ENCODE measurements around the gene AZGP1.
A peak's percentile ranks its signal among the peaks of the same experiment; 100 is the strongest.
"Not testable (repeated sequence)": the region's sequence is repeated elsewhere in the genome, so short reads cannot be mapped to it uniquely, and the experiment has no call there.

The AZGP1 gene

DNA sequence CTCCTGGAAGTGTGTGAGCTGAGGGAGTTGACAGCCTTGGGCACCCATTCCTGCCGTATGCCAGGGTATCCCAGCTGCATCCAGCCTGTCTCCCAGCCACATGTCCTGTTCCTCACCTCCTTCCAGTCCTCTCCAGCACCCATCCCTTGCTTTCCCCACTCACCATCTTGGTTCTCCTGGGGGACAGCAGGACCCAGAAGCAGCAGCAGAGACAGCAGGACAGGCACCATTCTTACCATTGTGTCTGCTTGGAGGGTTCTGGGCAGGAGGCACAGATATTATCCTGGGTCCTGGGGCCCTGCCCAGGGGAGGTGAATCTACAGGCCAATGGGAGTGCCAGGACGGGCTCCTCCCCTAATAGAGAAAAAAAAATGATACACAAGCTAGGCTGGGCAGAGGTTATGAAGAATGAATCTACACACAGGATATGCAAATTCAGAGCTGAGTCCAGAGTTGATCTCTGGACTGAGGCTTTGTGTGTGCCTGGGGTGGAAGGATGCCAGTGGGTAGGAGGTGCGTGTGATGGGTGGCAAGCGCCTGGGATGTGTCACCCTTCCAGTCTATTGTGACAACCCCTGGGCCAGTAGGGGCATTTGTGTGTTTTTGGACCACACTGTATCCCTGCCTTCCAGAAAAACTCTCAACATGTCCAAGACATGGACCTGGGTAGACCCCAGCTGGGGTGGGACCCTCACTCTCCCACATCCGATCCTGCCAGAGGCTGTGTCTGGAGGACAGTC, at the start of gene AZGP1:
Gene AZGP1, minus strand, starts transcription at position 250 of the 740 bp plus-strand sequence. Its CDS starts 11 bp downstream, at position 239.
- no peak for DNase-seq (ENCODE audit: low read depth)

DNA sequence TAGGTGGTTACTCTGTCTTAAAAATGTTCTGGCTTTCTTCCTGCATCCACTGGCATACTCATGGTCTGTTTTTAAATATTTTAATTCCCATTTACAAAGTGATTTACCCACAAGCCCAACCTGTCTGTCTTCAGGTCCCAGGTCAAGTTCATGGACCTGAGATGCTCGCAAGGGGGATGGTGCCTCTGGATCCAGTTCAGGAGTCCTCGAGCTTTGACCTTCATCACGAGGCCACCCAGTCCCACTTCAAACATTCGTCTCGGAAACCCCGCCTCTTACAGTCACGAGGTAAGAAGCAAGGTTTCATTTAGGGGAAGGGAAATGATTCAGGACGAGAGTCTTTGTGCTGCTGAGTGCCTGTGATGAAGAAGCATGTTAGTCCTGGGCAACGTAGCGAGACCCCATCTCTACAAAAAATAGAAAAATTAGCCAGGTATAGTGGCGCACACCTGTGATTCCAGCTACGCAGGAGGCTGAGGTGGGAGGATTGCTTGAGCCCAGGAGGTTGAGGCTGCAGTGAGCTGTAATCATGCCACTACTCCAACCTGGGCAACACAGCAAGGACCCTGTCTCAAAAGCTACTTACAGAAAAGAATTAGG, 48.3 kb upstream of the AZGP1 start:
- DNase-seq (ENCODE audit: low read depth): no peak

DNA sequence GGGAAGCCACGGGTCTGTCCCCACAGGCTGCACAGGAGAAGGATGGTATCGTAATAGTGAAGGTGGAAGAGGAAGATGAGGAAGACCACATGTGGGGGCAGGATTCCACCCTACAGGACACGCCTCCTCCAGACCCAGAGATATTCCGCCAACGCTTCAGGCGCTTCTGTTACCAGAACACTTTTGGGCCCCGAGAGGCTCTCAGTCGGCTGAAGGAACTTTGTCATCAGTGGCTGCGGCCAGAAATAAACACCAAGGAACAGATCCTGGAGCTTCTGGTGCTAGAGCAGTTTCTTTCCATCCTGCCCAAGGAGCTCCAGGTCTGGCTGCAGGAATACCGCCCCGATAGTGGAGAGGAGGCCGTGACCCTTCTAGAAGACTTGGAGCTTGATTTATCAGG, 47.7 kb upstream of the AZGP1 start:
- no peak for DNase-seq (ENCODE audit: low read depth)

DNA sequence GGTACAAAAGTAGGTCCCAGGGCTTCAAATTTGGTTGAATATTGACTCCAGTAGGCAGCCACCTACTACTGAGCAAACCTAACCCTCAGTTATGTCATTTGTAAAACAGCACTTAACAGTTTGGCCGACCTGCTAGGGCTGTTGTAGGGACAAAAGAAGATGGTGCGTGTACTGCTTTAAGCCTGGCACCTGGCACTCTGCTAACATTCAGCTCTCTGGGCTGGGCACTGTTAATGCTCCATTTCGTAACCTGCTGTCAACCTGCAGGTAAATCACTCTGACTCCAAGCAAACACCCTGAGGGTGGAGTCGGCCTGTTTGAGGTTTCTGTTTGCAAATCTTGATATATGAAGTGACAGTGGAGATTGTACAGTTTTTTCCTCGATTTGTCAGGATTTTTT, 46.8 kb upstream of the AZGP1 start:
- no peak for DNase-seq (ENCODE audit: low read depth)

DNA sequence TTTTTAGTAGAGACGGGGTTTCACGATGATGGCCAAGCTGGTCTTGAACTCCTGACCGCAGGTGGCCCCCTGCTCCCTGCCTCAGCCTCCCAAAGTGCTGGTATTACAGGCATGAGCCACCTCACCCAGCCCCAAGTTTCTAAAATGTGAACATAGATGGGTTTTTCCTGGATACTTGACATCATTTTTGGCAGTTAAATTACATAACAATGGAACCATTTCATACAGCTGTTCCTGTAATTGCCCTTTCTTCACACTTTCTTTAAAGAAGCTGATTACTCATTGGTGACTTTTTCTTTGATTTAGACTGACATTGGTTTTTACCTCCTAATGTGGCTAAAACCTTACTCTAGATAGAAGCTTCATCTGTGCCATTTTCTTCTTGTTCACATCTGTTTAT, 45.5 kb upstream of the AZGP1 start:
- no peak for DNase-seq (ENCODE audit: low read depth)

DNA sequence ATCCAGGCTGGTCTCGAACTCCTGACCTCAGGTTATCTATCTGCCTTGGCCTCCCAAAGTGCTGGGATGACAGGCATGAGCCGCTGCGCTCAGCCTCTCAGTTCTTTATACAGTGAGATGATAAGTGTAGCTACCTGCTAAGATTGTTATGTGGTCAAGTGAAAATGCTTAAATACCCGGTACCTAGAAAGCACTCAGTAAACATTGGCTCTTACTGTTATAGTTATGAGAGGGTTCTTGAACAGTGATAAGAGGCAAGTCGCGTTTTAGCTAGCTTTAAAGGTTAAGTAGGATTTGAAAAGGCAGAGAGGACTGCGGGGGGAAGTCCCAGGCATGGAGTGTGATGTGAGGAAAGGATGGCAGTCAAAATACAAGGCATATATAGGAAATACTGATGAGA, 44.1 kb upstream of the AZGP1 start:
- no peak for DNase-seq (ENCODE audit: low read depth)

DNA sequence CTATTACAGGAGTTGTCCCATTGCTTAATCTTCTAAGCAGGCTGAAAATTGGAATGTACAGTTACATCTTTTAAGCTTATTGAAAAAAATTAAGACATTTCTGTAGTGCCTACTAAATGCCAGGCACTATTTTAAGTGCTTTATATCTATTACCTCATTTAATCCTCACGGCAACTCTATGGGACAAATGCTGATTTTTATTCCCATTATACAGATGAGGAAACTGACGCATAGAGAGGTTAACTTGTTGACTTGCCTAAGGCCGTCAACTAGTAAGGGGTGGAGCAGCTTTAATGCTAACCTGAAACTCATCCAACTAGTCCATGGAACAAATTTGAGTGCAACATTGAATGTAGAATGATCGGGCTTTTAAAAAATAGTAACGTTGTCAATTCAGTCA, 42.0 kb upstream of the AZGP1 start:
- no peak for DNase-seq (ENCODE audit: low read depth)

DNA sequence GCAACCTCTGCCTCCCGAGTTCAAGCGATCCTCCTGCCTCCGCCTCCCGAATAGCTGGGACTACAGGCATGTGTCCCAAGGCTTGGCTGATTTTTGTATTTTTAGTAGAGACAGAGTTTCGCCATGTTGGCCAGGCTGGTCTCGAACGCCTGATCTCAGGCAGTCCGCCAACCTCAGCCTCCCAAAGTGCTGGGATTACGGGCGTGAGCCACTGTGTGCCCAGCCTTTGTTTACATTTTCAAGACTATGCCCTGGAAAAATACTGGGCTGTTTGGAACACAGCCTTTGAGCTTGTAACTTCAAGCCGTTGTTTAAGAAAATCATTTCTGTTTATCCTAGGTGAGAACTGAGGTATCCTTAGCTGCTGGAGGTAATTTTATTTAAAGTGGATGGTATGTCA, 41.5 kb upstream of the AZGP1 start:
- no peak for DNase-seq (ENCODE audit: low read depth)

DNA sequence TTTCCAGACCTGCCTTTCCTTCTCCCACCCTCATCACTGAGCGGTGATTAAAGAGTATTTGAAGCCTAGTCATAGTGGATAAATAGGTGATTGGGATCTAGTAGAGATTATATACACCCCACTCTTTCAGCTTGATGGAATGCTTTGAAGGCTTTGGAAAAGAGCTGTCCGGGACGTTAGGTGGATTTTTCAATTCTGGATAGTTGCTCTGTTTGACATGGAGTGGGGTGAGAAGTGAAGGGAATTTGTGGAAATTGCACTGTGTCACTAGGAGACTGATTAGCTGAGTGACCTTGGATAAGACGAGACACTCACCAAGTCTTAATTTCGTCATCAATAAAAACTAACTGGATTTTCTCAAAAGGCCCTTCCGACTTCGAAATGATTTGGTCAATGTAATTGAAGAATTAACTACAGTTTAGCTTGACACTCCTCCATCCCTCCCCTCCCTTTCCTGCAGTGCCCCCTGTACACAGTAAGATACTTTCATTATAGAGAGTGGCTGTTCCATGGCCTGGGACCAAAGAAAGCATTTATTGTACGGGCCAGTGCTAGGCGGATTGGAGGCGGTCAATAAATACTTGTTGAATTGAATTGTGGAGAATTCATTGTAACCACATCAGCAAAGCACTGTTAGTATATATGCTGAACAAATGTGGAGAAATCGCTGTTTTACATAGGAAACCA, 40.5 kb upstream of the AZGP1 start:
- no peak for DNase-seq (ENCODE audit: low read depth)

DNA sequence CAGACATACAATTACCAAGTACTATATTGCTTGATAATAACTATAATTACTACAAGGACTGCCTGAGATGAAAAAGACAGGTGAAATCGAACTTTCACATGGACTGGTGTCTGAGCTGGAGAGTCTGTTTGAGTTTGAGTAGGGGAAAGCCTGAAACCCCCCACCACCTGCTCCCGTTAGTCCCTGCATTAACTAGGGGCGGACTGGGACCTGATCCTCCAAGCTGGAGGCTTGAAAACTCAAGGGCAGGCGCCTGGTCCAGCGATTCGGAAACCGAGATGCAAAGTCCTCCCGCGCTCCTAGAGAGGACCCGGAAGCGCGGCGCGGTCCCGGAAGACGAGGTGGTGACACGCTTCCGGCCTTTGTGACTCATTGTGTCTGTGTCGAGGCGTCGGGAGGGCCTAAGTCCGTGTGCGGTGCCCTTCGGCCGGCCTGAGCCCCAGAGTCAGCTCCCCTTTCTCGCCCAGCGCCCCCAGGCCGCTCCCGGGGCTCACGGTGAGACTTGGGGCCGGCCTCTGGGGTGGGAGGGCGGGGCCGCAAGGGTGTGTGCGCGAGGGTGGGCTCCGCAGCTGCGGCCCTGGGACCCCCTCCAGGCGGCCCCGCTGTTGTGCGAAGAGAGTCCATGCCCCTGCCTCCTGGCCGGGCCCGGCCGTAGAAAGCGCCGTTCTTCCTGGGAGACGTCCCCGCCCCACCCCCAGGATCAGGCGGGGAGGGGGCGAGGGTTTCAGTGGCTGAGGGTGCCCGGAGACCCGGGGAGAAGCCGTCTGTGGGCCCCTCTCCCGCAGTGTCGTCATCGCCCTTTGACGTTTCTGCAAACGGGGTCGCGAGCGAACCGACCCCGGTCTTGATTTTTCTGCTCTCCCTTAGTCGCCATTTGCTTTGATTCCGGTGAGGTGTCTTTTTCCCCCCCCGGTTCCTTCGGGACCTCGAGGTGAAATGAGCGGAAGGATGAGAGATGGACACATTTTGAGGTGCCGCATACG, 39.7 kb upstream of the AZGP1 start, which contains the start of gene ZKSCAN1:
Gene ZKSCAN1, plus strand, starts transcription at position 365 of the 983 bp plus-strand sequence. CDS start 7,911 bp downstream, outside the sequence.
- peak; percentile 80 for DNase-seq (ENCODE audit: low read depth)

DNA sequence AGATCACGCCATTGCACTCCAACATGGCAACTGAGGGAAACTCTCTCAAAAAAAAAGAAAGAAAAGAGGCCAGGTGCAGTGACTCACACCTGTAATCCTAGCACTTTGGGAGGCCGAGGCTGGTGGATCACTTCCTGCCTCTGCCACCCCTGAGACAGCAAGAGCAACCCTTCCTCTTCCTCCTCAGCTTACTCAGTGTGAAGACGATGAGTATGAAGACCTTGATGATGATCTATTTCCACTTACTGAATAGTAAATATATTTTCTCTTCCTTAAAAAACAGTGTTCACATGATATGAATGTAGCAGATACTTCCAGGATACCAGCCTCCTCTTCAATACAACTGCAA, 37.5 kb upstream of the AZGP1 start:
- peak; percentile 25 for DNase-seq (ENCODE audit: low read depth)

DNA sequence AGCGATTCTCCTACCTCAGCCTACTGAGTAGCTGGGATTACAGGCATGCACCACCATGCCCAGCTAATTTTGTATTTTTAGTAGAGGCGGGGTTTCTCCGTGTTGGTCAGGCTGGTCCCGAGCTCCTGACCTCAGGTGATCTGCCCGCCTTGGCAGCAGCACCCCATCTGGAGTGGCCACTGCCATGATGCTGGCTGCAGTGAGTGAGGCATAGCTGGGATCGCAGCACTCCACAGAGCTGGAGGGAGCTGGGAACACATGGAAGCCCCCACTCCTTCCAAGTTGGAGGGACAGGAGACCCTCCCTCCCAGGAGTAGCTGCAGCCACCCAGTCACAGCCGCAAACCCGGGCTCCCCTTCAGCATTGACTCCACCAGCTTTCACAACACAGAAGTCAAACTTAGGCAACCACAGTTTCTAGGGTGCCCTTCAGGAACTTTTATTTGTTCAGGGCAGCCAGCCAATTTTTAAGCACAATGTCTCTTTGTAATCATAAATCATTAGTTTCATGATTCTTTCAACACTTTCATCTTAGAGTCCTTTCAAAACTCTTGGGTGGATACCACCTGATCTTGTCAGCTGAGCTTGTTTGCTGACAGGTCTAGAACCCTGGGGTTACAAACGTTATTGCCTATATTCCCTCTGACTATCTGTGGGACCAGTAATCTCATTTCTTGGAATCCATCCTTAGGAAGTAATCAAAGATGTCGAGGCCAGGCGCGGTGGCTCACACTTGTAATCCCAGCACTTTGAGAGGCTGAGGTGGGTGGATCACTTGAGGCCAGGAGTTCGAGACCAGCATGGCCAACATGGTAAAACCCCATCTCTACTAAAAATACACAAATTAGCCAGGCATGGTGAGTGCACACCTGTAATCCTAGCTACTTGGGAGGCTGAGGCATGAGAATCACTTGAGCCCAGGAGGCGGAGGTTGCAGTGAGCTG, 36.8 kb upstream of the AZGP1 start:
- DNase-seq (ENCODE audit: low read depth): not testable (repeated sequence)

DNA sequence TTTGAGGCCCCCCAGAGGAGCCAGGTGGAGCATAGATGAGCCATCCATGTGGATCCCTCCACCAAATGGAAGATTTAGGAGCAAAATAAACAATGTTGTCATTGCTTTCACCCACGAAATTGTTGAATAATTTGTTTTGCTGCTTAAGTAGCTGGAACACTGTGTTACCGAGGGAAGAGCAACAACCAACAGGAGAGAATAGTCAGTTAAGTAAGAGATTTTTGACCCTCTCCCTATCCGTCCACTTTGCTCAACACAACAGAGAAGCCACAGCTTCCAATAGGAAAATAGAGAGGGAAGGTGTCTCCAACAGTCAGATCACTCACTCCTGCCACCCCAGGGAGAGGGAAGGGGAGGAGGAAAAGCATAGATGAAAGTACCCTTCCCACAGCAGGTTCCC, 35.7 kb upstream of the AZGP1 start:
- no peak for DNase-seq (ENCODE audit: low read depth)

DNA sequence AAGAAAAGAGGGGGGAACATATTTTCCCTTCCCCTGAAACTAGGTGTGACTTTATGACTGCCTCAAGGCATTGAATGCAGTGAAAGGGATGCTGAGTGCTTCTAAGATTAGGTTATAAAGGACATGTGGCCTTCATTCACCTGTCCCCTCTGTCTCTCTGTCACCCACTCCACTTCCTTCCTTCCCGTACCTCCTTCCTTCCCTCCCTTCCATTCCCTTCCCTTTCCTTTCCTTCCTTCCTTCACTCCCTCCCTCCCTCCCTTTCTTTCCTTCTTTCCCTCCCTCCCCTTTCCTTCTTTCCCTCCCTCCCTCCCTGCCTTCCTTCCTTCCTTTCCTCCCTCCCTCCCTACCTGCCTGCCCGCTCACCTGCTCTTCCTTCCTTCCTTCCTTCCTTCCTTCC, 35.1 kb upstream of the AZGP1 start:
- DNase-seq (ENCODE audit: low read depth): no peak

DNA sequence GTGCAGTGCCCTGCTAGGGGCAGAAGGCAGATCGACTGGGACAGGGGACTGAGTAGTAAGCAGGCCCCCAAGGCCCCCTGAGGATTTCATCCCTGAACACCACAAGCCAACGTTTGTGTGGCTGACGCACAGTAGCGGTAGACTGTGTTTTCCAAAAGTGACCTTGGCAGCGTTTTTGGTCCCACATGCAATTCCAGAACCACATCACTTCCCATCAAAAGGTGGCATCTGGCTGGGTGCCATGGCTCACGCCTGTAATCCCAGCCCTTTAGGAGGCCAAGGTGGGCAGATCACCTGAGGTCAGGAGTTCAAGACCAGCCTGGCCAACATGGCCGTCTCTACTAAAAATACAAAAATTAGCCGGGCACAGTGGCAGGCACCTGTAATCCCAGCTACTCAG, 34.1 kb upstream of the AZGP1 start:
- DNase-seq (ENCODE audit: low read depth): not testable (repeated sequence)

DNA sequence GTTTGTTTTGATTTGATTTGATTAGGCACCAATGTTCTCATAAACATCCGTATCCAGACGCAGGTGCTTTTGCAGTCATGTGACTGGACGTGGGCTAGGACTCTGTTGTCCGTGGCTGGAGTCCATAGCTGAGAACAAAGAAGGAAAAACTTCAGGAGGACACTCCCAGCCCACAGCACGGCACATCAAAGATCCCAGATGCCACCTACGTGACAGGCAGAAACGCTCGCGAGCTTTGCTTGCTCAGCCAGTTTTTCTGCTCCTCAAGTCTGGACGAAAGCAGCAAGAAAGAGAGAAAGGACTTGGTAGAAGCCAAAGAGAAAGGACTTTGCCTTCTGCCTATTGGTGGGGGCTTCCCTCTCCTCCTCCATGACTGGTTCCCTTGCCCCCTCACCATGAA, 32.7 kb upstream of the AZGP1 start:
- DNase-seq (ENCODE audit: low read depth): no peak

DNA sequence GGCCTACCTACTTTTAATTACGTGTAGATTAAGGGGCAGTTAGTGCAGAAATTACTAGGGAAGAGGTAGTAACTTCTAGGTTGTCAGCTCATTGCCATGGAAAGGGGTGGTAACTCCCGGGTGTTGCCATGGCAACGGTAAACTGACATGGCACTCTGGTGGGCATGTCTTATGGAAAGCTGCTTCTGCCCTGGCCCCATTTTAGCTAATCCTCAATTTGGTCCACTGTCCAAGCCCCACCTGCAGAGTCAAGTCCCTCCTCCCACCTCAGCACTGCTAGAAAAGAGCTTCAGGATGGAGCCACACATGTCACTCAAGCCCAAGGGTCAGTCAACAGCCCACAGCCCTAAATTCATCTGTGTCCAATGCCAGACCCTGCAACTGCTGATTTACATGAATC, 32.1 kb upstream of the AZGP1 start:
- no peak for DNase-seq (ENCODE audit: low read depth)

DNA sequence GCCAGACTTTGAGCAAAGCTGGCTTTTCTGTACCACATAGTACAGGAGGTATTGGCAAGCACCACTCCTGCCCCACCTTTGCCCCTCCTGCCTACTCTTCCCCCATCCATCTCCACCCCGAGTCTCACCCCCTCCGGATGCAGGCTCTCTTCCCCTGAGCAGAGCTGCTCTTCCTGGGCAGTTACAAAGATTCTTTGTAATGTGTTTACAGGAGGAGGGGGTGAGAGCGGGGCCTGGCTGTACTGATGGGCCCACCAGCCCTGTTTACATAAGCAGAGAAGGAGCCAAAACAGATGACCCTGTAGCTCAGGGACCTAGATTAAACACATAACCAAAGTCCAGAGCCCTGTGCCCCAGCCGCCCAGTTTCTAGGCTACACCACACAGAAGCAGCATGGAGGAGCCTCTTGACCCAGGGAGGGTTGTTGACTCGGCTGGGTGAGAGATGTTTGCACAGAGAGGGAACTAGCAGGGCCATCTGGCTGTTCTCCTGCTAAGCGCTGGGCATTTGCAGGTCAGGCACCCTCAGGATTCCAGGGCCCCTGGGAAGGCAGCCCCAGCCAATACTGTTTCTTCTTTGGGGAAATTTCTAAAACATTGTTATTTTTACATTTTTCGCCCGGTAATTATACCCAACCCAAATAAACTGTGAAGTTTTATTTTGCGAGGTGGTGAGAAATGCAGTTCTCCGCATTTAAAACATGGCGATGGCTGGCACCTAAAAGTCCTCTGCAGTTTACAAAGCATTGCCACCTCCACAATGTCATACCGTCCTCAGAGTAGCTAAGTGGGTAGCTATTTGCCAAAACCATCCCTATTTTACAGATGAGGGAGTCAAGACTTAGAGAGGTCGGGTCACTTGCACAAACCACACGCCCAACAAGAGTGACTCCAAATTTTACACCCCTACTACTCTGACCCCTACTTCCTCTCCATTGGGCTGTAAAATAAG, 28.2 kb upstream of the AZGP1 start:
- DNase-seq (ENCODE audit: low read depth): no peak

DNA sequence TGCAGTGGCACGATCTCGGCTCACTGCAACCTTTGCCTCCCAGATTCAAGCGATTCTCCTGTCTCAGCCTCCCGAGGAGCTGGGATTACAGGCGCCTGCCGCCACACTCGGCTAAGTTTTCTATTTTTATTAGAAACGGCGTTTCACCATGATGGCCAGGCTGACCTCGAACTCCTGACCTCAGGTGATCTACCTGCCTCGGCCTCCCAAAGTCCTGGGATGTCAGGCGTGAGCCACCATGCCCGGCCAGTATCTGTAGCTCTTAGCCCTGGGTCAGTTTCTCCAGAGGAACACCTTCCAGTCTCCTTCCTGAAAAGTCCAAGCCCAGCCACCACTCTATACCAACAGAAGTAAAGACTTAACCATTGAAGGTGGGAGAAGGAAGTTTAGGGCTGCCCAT, 24.4 kb upstream of the AZGP1 start:
- no peak for DNase-seq (ENCODE audit: low read depth)

Data from activated T-cell treated with anti-CD3 and anti-CD28 coated beads for 48 hours (primary cell).